K562 (cell line): ENCODE measurements around the gene GARIN5B. TPM values are rescaled to one million over a fixed set of nuclear protein-coding genes. Genes with fewer than 3 reads are reported as not detected.

ENCODE experiments used
- MAZ ChIP-seq, 2 experiments: fragments of 450-650 bp in 1 of 2; sonication (generic) in 1 of 2; formaldehyde crosslinking; IDR thresholded peaks in 1 of 2; conservative IDR thresholded peaks in 1 of 2; 2 replicates each; pipeline versions ENCODE4 v1.4.0 to v1.5.0; 2020; ENCODE audit warnings: mild to moderate bottlenecking in 1 of 2, missing genetic modification reagents in 1 of 2
- PRDM10 ChIP-seq: fragments of 450-650 bp; IDR thresholded peaks from 2 replicates; pipeline ENCODE4 v1.6.1; 2018; ENCODE audit not compliant: partially characterized antibody
- RB1 ChIP-seq: fragments of 450-650 bp; IDR thresholded peaks from 2 replicates; pipeline ENCODE4 v1.6.1; 2017; ENCODE audit warnings: low read depth, mild to moderate bottlenecking
- ZFX ChIP-seq: sonication (generic); formaldehyde crosslinking; IDR thresholded peaks from 2 replicates; pipeline ENCODE4 v1.8.0; 2022; ENCODE audit warnings: mild to moderate bottlenecking, missing genetic modification reagents, moderate library complexity
- polyA plus RNA-seq, 8 experiments: library from polyadenylated mRNA; depleted of rRNA in 4 of 8; stranded (reverse) in 5 of 8; unstranded in 3 of 8; fragments of >200 nt; fragmentation: Nextera tagmentation in 2 of 8; fragmentation: Illumina TruSeq in 1 of 8; extraction: Ambion mirVana in 2 of 8; extraction: Trizol in 1 of 8; gene quantifications; 2 replicates each; pipeline versions ENCODE4 v1.2.1 to v1.2.3, GENCODE V29; 2011 to 2014; ENCODE audit warnings: inconsistent platforms in 1 of 8, missing spikeins in 1 of 8
- total RNA-seq, 7 experiments: library from RNA; depleted of rRNA in 6 of 7; stranded (reverse); fragments of >200 nt in 6 of 7; fragmentation: Illumina TruSeq in 2 of 7; extraction: Trizol in 2 of 7; gene quantifications; 2 replicates each; pipeline versions ENCODE4 v1.2.1 to v1.2.3, GENCODE V29; 2011 to 2021; ENCODE audit warnings: low replicate concordance in 1 of 7

Gene GARIN5B
- total and polyA plus RNA-seq, 9 of the 15 experiments (the other 6 are each of a cell fraction or from before 2014, with no cell fraction given) = not detected

DNA sequence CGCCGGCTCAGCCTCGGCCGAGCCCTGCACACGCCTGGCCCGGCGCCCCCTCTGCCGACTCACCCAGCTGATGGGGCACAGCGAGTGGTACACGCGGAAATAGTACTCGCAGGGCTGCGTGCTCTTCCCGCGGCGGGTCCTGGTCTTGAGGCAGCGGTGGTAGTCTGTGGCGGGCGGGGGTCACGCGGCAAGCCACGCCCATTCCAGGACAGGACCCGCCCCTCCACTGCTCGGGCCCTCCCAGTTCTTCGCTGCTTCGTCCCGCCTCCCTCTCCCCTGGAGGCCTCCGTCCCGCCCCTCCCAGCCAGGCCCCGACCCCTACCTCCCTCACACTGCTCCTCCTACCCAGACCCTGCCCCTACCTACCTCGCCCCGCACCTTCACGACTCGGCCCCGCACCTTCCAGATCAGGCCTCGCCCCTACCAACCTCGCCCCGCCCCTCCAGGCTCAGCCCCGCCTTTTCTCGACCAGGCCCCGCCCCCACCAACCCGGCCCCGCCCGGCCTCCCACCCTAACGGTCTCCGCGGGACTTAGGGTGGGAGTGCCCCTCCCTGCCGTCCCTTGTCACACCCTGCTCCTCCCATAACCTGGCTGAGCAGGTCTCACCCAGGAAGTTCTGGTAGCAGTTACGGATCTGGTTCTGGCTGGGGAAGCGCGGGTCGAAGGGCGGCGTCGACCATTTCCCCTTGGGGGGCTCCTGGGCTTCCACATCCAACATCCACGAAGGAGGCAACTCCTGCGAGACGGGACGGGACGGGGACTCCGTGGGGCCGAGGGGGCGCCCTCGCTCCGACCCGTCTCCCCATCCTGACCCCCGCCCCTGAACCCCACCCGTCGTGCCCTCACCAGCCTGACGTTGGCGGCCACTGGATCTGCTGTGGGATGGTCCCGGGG lies 9.0 kb downstream of the GARIN5B start (continued):
- TF ChIP-seq PRDM10 = peak; percentile 87
- peak; percentile 52; the same call in 1 of the 2 replicates for TF ChIP-seq RB1
- peak in 1 of 2 experiments; percentile 58; a peak in 2 of 4 replicates for TF ChIP-seq MAZ (CRISPR knock-in tag; conservative IDR thresholded peaks at IDR 0.05 in 1 of 2, IDR thresholded peaks at IDR 0.05 in 1 of 2)
- TF ChIP-seq ZFX (CRISPR knock-in tag) = 0 out of 2 replicates have a peak, but pooled peaks have one; percentile 30
